Prostate gland (tissue), 2 donors: Measurements from ENCODE around the gene CD63.

Experiments
- POLR2A ChIP-seq: fragments of 450-650 bp; IDR thresholded peaks from one replicate; pipeline ENCODE4 v1.6.1; 2016; ENCODE audit warnings: antibody characterized with exemption, mild to moderate bottlenecking
- TF ChIP-seq, protein P1 (sequence below), 4 experiments: fragments of 200-600 bp in 2 of 4; fragments of 450-650 bp in 2 of 4; sonication (generic) in 2 of 4; IDR thresholded peaks; 1 replicate in 3 of 4; 2 replicates in 1 of 4; pipeline ENCODE4 v1.5.1; 2016 to 2019; ENCODE audit warnings: antibody characterized with exemption in 4 of 4, mild to moderate bottlenecking in 2 of 4, moderate library complexity in 2 of 4

GRCh38 chr12:55692631-55693322 is 36.0 kb downstream of the CD63 start:
- TF ChIP-seq POLR2A: no peak
- TF ChIP-seq, protein P1, sequence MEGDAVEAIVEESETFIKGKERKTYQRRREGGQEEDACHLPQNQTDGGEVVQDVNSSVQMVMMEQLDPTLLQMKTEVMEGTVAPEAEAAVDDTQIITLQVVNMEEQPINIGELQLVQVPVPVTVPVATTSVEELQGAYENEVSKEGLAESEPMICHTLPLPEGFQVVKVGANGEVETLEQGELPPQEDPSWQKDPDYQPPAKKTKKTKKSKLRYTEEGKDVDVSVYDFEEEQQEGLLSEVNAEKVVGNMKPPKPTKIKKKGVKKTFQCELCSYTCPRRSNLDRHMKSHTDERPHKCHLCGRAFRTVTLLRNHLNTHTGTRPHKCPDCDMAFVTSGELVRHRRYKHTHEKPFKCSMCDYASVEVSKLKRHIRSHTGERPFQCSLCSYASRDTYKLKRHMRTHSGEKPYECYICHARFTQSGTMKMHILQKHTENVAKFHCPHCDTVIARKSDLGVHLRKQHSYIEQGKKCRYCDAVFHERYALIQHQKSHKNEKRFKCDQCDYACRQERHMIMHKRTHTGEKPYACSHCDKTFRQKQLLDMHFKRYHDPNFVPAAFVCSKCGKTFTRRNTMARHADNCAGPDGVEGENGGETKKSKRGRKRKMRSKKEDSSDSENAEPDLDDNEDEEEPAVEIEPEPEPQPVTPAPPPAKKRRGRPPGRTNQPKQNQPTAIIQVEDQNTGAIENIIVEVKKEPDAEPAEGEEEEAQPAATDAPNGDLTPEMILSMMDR (IDR thresholded peaks at IDR 0.05): no peak
